Small intestine (tissue), 7 donors: Measurements from ENCODE around the gene PTAFR. TPM values are rescaled to one million over a fixed set of nuclear protein-coding genes. Genes with fewer than 3 reads are reported as not detected.

Experiments used
- DNase-seq, 2 donors: peaks; one replicate each; pipeline versions ENCODE4 v3.0.0 to v3.0.0-alpha.2; 2013
- FAIRE-seq: peaks from 2 replicates; lab custom pipeline; 2012; peaks lifted over from hg19 to GRCh38; lab: Jason Lieb, UNC
- H3K27ac ChIP-seq, 3 donors: one replicate each; pipeline ENCODE4 v1.5.1; 2013; ENCODE audit warnings: low read length in 2 of 3, mild to moderate bottlenecking in 2 of 3, control low read depth in 1 of 3, inconsistent platforms in 1 of 3, low read depth in 1 of 3, moderate library complexity in 1 of 3
- H3K27me3 ChIP-seq, 3 donors: one replicate each; pipeline ENCODE4 v1.6.1; 2013; ENCODE audit warnings: low read length in 3 of 3, inconsistent platforms in 1 of 3; ENCODE audit not compliant: control insufficient read depth in 3 of 3, insufficient read depth in 3 of 3
- H3K36me3 ChIP-seq, 3 donors: one replicate each; pipeline ENCODE4 v1.6.1; 2013; ENCODE audit warnings: low read length in 3 of 3, inconsistent platforms in 1 of 3, low read depth in 1 of 3, mild to moderate bottlenecking in 1 of 3, moderate library complexity in 1 of 3; ENCODE audit not compliant: control insufficient read depth in 3 of 3, insufficient read depth in 2 of 3
- H3K4me1 ChIP-seq, 3 donors: one replicate each; pipeline ENCODE4 v1.6.1; 2013; ENCODE audit warnings: low read length in 2 of 3, inconsistent platforms in 1 of 3, low read depth in 1 of 3, mild to moderate bottlenecking in 1 of 3, moderate library complexity in 1 of 3; ENCODE audit not compliant: control insufficient read depth in 3 of 3, insufficient read depth in 2 of 3
- H3K4me3 ChIP-seq, 3 donors: one replicate each; pipeline ENCODE4 v1.5.1; 2013; ENCODE audit warnings: low read length in 3 of 3, control low read depth in 1 of 3, inconsistent platforms in 1 of 3, low read depth in 1 of 3, mild to moderate bottlenecking in 1 of 3, moderate library complexity in 1 of 3
- H3K9me3 ChIP-seq, 2 donors: one replicate each; pipeline ENCODE4 v1.6.1; 2013; ENCODE audit warnings: low read depth in 1 of 2, low read length in 1 of 2; ENCODE audit not compliant: control insufficient read depth in 2 of 2, insufficient read depth in 1 of 2
- WGBS, 3 donors: extraction: QIAGEN DNeasy Blood & Tissue Kit; methylation state at CpG; one replicate each; pipeline ENCODE4 v1.1.7; 2013; 5-methylcytosine and 5-hydroxymethylcytosine counted together
- polyA plus RNA-seq, 4 donors: library from polyadenylated mRNA; stranded (reverse) in 3 of 4; unstranded in 1 of 4; fragments of 200-250 nt in 3 of 4; fragments of 120-200 nt in 1 of 4; gene quantifications; one replicate each; pipeline versions ENCODE4 v1.2.1 to v1.2.3, GENCODE V29; 2013
- donor health status: healthy with polysubstance abuse.
- donor health status: control.
- donor health status: control.
- donor health status: Bipolar disorder and iron deficiency.
- donor health status: healthy.

Gene PTAFR
- polyA plus RNA-seq, 4 donors, result 1.1 to 5.2 (median 2.6) TPM

- peaks cover 0 to 3% (median 2%) of the 10 kb centered on the region in 3 donors for H3K4me1 ChIP-seq
- H3K9me3 ChIP-seq, result no peaks in the 10 kb centered on the region
- DNase-seq, result no peak
- no peak for FAIRE-seq
- H3K36me3 ChIP-seq, result no peaks in the 10 kb centered on the region
- 83 to 88% (median 85%) methylated on average over 2 to 3 of the region's 3 CpGs for WGBS, 3 donors
- H3K4me3 ChIP-seq, result no peak overlapping the region
- H3K27me3 ChIP-seq, result no peaks in the 10 kb centered on the region
- H3K27ac ChIP-seq, result no peak overlapping the region
These were observed 63.3 kb downstream of the PTAFR start for GRCh38 chr1:28113242-28113572.

- FAIRE-seq (no peak), DNase-seq (peak; percentile 26 to 31)
- H3K27ac ChIP-seq, result no peak overlapping the region
- no peaks in the 10 kb centered on the region for H3K27me3 ChIP-seq
- 71 to 80% (median 78%) methylated on average over 5 of the region's 5 CpGs for WGBS, 3 donors
- no peaks in the 10 kb centered on the region for H3K9me3 ChIP-seq
- H3K4me3 ChIP-seq, result no peak overlapping the region
- peaks cover 0 to 3% (median 2%) of the 10 kb centered on the region in 3 donors for H3K4me1 ChIP-seq
- H3K36me3 ChIP-seq, result no peaks in the 10 kb centered on the region
These were observed 63.9 kb downstream of the PTAFR start for GRCh38 chr1:28112388-28113241.

GRCh38 chr1:28111157-28111556 is 65.3 kb downstream of the PTAFR start:
- Histone ChIP-seq H3K4me1 (peaks cover 0 to 3% (median 2%) of the 10 kb centered on the region in 3 donors), H3K36me3 (no peaks in the 10 kb centered on the region), H3K27me3 (no peaks in the 10 kb centered on the region), H3K9me3 (no peaks in the 10 kb centered on the region), H3K4me3 (no peak overlapping the region), H3K27ac (peak overlapping the region in 2 of 3 donors; percentile 1 to 46)
- WGBS, 3 donors, result 67 to 73% (median 70%) methylated on average over 2 of the region's 2 CpGs
- DNase-seq, result peak; percentile 36 to 62
- no peak for FAIRE-seq

- FAIRE-seq (no peak), DNase-seq (no peak)
- Histone ChIP-seq H3K27me3 (no peaks in the 10 kb centered on the region), H3K9me3 (no peaks in the 10 kb centered on the region), H3K27ac (no peak overlapping the region), H3K4me3 (no peak overlapping the region), H3K36me3 (no peaks in the 10 kb centered on the region), H3K4me1 (peaks cover 0 to 3% (median 2%) of the 10 kb centered on the region in 3 donors)
- WGBS, 3 donors, result 78 to 92% (median 79%) methylated on average over 1 of the region's 1 CpG
These were observed 65.9 kb downstream of the PTAFR start for GRCh38 chr1:28110555-28110954.

GRCh38 chr1:28109639-28110038 is 66.9 kb downstream of the PTAFR start:
- Histone ChIP-seq H3K27ac (no peak overlapping the region), H3K36me3 (no peaks in the 10 kb centered on the region), H3K9me3 (no peaks in the 10 kb centered on the region), H3K4me3 (no peak overlapping the region), H3K4me1 (peaks cover 1 to 6% (median 2%) of the 10 kb centered on the region in 3 donors), H3K27me3 (no peaks in the 10 kb centered on the region)
- WGBS, 3 donors, result 88 to 96% (median 92%) methylated on average over 3 of the region's 3 CpGs
- DNase-seq (no peak), FAIRE-seq (no peak)

- H3K36me3 ChIP-seq, result no peaks in the 10 kb centered on the region
- H3K27ac ChIP-seq, result no peak overlapping the region
- no peak for FAIRE-seq
- no peaks in the 10 kb centered on the region for H3K27me3 ChIP-seq
- no peak for DNase-seq
- H3K9me3 ChIP-seq, result no peaks in the 10 kb centered on the region
- peaks cover 2 to 6% (median 4%) of the 10 kb centered on the region in 3 donors for H3K4me1 ChIP-seq
- no peak overlapping the region for H3K4me3 ChIP-seq
- WGBS, 3 donors, result 91 to 98% (median 92%) methylated on average over 2 of the region's 2 CpGs
These were observed 68.5 kb downstream of the PTAFR start for GRCh38 chr1:28108001-28108400.

- DNase-seq (peak; percentile 73 to 94), FAIRE-seq (no peak)
- Histone ChIP-seq H3K9me3 (no peaks in the 10 kb centered on the region), H3K4me3 (peak overlapping the region in 2 of 3 donors; percentile 15 to 24), H3K4me1 (peaks cover 0 to 4% (median 3%) of the 10 kb centered on the region in 3 donors), H3K27ac (peak overlapping the region in 2 of 3 donors; percentile 59 to 92), H3K36me3 (no peaks in the 10 kb centered on the region), H3K27me3 (no peaks in the 10 kb centered on the region)
- 16 to 34% (median 33%) methylated on average over 11 of the region's 11 CpGs for WGBS, 3 donors
These were observed 71.5 kb downstream of the PTAFR start for GRCh38 chr1:28104866-28105467.

GRCh38 chr1:28102189-28102588 is 74.3 kb downstream of the PTAFR start:
- H3K9me3 ChIP-seq, result no peaks in the 10 kb centered on the region
- H3K27ac ChIP-seq, result no peak overlapping the region
- no peak overlapping the region for H3K4me3 ChIP-seq
- peaks cover 2 to 4% (median 3%) of the 10 kb centered on the region in 3 donors for H3K4me1 ChIP-seq
- no peaks in the 10 kb centered on the region for H3K36me3 ChIP-seq
- H3K27me3 ChIP-seq, result no peaks in the 10 kb centered on the region
- 11 to 65% (median 33%) methylated on average over 1 of the region's 1 CpG for WGBS, 3 donors
- DNase-seq (peak in 1 of 2 donors; percentile 43), FAIRE-seq (no peak)
